ENCODE measurements around the gene MOB2. TPM values are rescaled to one million over a fixed set of nuclear protein-coding genes. Genes with fewer than 3 reads are reported as not detected.

The MOB2 gene
- 25.5 and 38.7 TPM in 2 replicates for total RNA-seq

GRCh38 chr11:1486054-1486825 is at the start of gene MOB2:
MOB2 (minus strand) TSS chr11:1486779; CDS start chr11:1486556, 223 bp downstream.

Other genes with a start within 250 kb of the MOB2 start
- gene TOLLIP, start 177.1 kb downstream of the MOB2 start, total RNA-seq, result 14.9 and 22.2 TPM in 2 replicates
- 0.15 and 0.32 TPM in 2 replicates for gene BRSK2, start 96.8 kb downstream of the MOB2 start, total RNA-seq
- gene DUSP8, start 85.5 kb upstream of the MOB2 start, total RNA-seq, result 0.32 and 0.46 TPM in 2 replicates
- gene KRTAP5-1, start 98.5 kb upstream of the MOB2 start, total RNA-seq, result not detected in 2 replicates
- gene KRTAP5-2, start 111.5 kb upstream of the MOB2 start, total RNA-seq, result not detected in 2 replicates
- not detected in 2 replicates for gene KRTAP5-3, start 121.7 kb upstream of the MOB2 start, total RNA-seq
- gene KRTAP5-4, start 135.4 kb upstream of the MOB2 start, total RNA-seq, result not detected in 2 replicates
- not detected in 2 replicates for gene KRTAP5-5, start 143.0 kb upstream of the MOB2 start, total RNA-seq
- gene KRTAP5-6, start 210.4 kb upstream of the MOB2 start, total RNA-seq, result not detected in 2 replicates